ENCODE results near the gene LRRC61. TPM values are rescaled to one million over a fixed set of nuclear protein-coding genes. Genes with fewer than 3 reads are reported as not detected.
"Not testable (repeated sequence)": the region's sequence is repeated elsewhere in the genome, so short reads cannot be mapped to it uniquely, and the experiment has no call there.

The LRRC61 gene
- total RNA-seq, 2 experiments from 2014 or later = 3.1 to 5.0 TPM

DNA sequence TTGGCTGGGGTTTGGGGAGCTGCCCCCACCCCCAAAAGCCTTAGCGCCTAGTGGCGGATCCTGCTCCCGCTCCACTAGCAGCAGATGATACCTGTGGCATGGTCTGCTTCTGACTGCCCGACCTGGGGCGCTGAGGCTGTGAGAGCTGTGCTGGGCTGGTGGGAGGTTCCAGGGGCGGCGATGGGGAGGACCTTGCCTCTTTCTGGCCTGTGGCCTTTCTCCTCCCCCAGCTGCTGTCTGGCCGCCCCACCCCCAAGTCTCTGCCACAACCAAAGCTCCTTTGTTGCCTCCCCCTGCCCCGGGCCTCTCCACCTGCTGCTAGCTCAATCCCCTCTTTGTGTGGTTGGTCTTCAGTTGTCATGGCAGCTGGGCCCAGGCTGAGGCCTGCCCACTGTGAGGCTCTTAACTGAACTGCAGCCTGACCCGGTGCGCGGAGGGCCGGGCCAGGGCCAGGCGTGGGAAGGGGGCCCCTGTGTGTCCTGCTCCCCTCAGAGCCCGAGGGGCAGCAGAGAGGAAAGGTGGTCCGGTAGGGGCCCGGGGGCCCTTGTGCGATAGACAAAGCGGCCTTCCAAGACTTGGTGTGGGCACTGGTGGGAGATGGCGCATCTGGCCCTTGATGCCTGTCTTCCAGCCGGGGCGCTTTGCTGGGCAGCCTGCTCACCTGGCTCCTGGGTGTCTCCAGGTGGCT, 60.7 kb downstream of the LRRC61 start:
- Histone ChIP-seq H3K4me1 (ENCODE audit: insufficient read depth, low read length) (peaks cover 21% of the 10 kb centered on the region), H3K27ac (ENCODE audit: low read depth in 1 of 2, low read length in 2 of 2) (no peak overlapping the region), H3K9me3 (ENCODE audit: control insufficient read depth in 1 of 2, insufficient read depth in 1 of 2, low read length in 2 of 2) (no peaks in the 10 kb centered on the region), H3K27me3 (ENCODE audit: control insufficient read depth in 1 of 2, insufficient read depth in 2 of 2, low read length in 2 of 2) (no peaks in the 10 kb centered on the region), H3K36me3 (ENCODE audit: insufficient read depth, low read length) (peaks cover 2% of the 10 kb centered on the region), H3K4me3 (ENCODE audit: low read length) (no peak overlapping the region)
- no peaks in the 10 kb centered on the region for H3K9me3 Mint-ChIP-seq
- H3K4me1 Mint-ChIP-seq (ENCODE audit: low read depth) = peaks cover 25% of the 10 kb centered on the region
- H3K27ac Mint-ChIP-seq = no peak overlapping the region
- CTCF ChIA-PET = no interaction called here
- POLR2A ChIA-PET = no interaction called here
- H3K27me3 Mint-ChIP-seq = no peaks in the 10 kb centered on the region
- H3K36me3 Mint-ChIP-seq (ENCODE audit: low read depth) = no peaks in the 10 kb centered on the region
- no peak for TF ChIP-seq CTCF (IDR thresholded peaks at IDR 0.05)
- no peak for ATAC-seq (ENCODE audit: poor library complexity)
- no peak for DNase-seq
- intact Hi-C loops (cut with DNase I, micrococcal nuclease) = loop anchor here in 1 of 2 experiments (5.0 kb wide), 1 partner anchor 667 kb away; no protein-coding TSS in a partner anchor
- H3K4me3 Mint-ChIP-seq = no peak overlapping the region

- Mint-ChIP-seq H3K9me3 (no peaks in the 10 kb centered on the region), H3K4me3 (no peak overlapping the region), H3K4me1 (ENCODE audit: low read depth) (peaks cover 23% of the 10 kb centered on the region), H3K27me3 (no peaks in the 10 kb centered on the region), H3K27ac (no peak overlapping the region), H3K36me3 (ENCODE audit: low read depth) (no peaks in the 10 kb centered on the region)
- Histone ChIP-seq H3K4me3 (ENCODE audit: low read length) (no peak overlapping the region), H3K4me1 (ENCODE audit: insufficient read depth, low read length) (peaks cover 18% of the 10 kb centered on the region), H3K27ac (ENCODE audit: low read depth in 1 of 2, low read length in 2 of 2) (no peak overlapping the region), H3K27me3 (ENCODE audit: control insufficient read depth in 1 of 2, insufficient read depth in 2 of 2, low read length in 2 of 2) (no peaks in the 10 kb centered on the region), H3K9me3 (ENCODE audit: control insufficient read depth in 1 of 2, insufficient read depth in 1 of 2, low read length in 2 of 2) (no peaks in the 10 kb centered on the region), H3K36me3 (ENCODE audit: insufficient read depth, low read length) (peaks cover 3% of the 10 kb centered on the region)
- ATAC-seq (ENCODE audit: poor library complexity) (no peak), DNase-seq (peak in 1 of 14 experiments; percentile 27)
- CTCF ChIA-PET = no interaction called here
- POLR2A ChIA-PET = no interaction called here
- intact Hi-C loops (cut with DNase I, micrococcal nuclease) = loop anchor here in 1 of 2 experiments (5.0 kb wide), 1 partner anchor 667 kb away; no protein-coding TSS in a partner anchor
- TF ChIP-seq CTCF (IDR thresholded peaks at IDR 0.05) = no peak
Measured at GRCh38 chr7:150384406-150385301, 61.5 kb downstream of the LRRC61 start.

DNA sequence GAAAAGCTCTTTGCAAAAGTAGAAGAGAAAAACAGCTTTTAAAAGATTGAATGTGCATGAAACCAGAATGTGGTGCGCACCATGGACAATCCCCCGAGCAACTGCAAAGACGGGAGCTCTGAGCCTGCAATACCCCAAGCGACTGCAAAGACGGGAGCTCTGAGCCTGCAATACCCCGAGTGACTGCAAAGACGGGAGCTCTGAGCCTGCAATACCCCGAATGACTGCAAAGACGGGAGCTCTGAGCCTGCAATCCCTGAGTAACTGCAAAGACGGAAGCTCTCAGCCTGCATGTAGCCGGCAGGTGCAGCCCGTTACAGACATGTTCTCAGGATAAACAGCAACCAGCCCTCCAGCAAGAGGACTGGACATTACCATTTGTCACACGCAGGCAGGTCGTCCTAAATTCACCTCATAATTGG, 62.2 kb downstream of the LRRC61 start:
- peaks cover 3% of the 10 kb centered on the region for H3K36me3 ChIP-seq (ENCODE audit: insufficient read depth, low read length)
- no peak for DNase-seq
- H3K27ac ChIP-seq (ENCODE audit: low read depth in 1 of 2, low read length in 2 of 2) = no peak overlapping the region
- ATAC-seq (ENCODE audit: poor library complexity) = no peak
- no peak overlapping the region for H3K4me3 ChIP-seq (ENCODE audit: low read length)
- intact Hi-C loops (cut with DNase I, micrococcal nuclease) = no loop called here
- CTCF ChIA-PET = no interaction called here
- Mint-ChIP-seq H3K4me1 (ENCODE audit: low read depth) (peaks cover 16% of the 10 kb centered on the region), H3K27ac (no peak overlapping the region), H3K27me3 (no peaks in the 10 kb centered on the region), H3K36me3 (ENCODE audit: low read depth) (no peaks in the 10 kb centered on the region), H3K9me3 (no peaks in the 10 kb centered on the region), H3K4me3 (no peak overlapping the region)
- POLR2A ChIA-PET = no interaction called here
- TF ChIP-seq CTCF (IDR thresholded peaks at IDR 0.05) = no peak
- no peaks in the 10 kb centered on the region for H3K27me3 ChIP-seq (ENCODE audit: control insufficient read depth in 1 of 2, insufficient read depth in 2 of 2, low read length in 2 of 2)
- H3K9me3 ChIP-seq (ENCODE audit: control insufficient read depth in 1 of 2, insufficient read depth in 1 of 2, low read length in 2 of 2) = no peaks in the 10 kb centered on the region
- peaks cover 12% of the 10 kb centered on the region for H3K4me1 ChIP-seq (ENCODE audit: insufficient read depth, low read length)

DNA sequence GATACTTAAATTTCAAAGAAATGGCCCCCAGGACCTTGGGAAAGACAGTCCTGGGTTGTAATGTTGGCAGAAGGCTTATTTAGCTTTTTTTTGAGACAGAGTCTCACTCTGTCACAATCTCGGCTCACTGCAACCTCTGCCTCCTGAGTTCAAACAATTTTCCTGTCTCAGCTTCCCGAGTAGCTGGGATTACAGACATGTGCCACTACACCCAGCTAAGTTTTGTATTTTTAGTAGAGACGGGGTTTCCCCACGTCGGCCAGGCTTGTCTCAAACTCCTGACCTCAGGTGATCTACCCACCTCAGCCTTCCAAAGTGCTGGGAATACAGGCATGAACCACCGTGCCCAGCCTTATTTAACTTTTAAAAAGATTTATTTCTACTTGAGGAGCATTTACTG, 62.7 kb downstream of the LRRC61 start:
- H3K36me3 ChIP-seq (ENCODE audit: insufficient read depth, low read length); POLR2A ChIA-PET; H3K4me1 ChIP-seq (ENCODE audit: insufficient read depth, low read length); H3K36me3 Mint-ChIP-seq (ENCODE audit: low read depth); H3K27me3 ChIP-seq (ENCODE audit: control insufficient read depth in 1 of 2, insufficient read depth in 2 of 2, low read length in 2 of 2); H3K9me3 ChIP-seq (ENCODE audit: control insufficient read depth in 1 of 2, insufficient read depth in 1 of 2, low read length in 2 of 2); H3K27ac ChIP-seq (ENCODE audit: low read depth in 1 of 2, low read length in 2 of 2); ATAC-seq (ENCODE audit: poor library complexity); H3K4me3 ChIP-seq (ENCODE audit: low read length); H3K27ac Mint-ChIP-seq; CTCF ChIA-PET; H3K27me3 Mint-ChIP-seq; H3K9me3 Mint-ChIP-seq; H3K4me3 Mint-ChIP-seq; intact Hi-C loops (cut with DNase I, micrococcal nuclease); DNase-seq: not testable (repeated sequence)
- peaks cover 10% of the 10 kb centered on the region for H3K4me1 Mint-ChIP-seq (ENCODE audit: low read depth)
